Cardiac muscle cell (in vitro differentiated cells and primary cell): ENCODE measurements around the gene DNLZ. TPM values are rescaled to one million over a fixed set of nuclear protein-coding genes. Genes with fewer than 3 reads are reported as not detected.

Source experiments
- DNase-seq, 2 donors: peaks; one replicate each; pipeline versions ENCODE4 v3.0.0 to v3.0.0-alpha.2; 2010 to 2017; ENCODE audit warnings: low read depth in 1 of 2, low spot score in 1 of 2
- H3K27ac ChIP-seq: fragments of 200-600 bp; sonication (generic); 2 replicates; pipeline ENCODE4 v1.5.1; 2016
- H3K27me3 ChIP-seq: fragments of 200-600 bp; sonication (generic); 2 replicates; pipeline ENCODE4 v1.6.0; 2016; ENCODE audit warnings: control low read depth
- H3K36me3 ChIP-seq: fragments of 200-600 bp; sonication (generic); 2 replicates; pipeline ENCODE4 v1.5.1; 2016; ENCODE audit warnings: control low read depth
- H3K4me1 ChIP-seq: fragments of 200-600 bp; sonication (generic); 2 replicates; pipeline ENCODE4 v1.8.1; 2017; ENCODE audit warnings: low read depth, mild to moderate bottlenecking, mixed run types
- H3K4me3 ChIP-seq: fragments of 200-600 bp; sonication (generic); 2 replicates; pipeline ENCODE4 v1.5.1; 2016; ENCODE audit warnings: mild to moderate bottlenecking
- H3K9me3 ChIP-seq: fragments of 200-600 bp; sonication (generic); 2 replicates; pipeline ENCODE4 v1.5.1; 2017; ENCODE audit warnings: low read depth, mild to moderate bottlenecking, control low read depth
- CTCF ChIP-seq: IDR thresholded peaks from 2 replicates; pipeline ENCODE4 v1.5.1; 2012; ENCODE audit warnings: low read depth, mild to moderate bottlenecking, low read length
- polyA plus RNA-seq: library from polyadenylated mRNA; unstranded; fragments of >200 nt; fragmentation: Nextera tagmentation; extraction: Ambion mirVana; gene quantifications from 2 replicates; pipeline ENCODE4 v1.2.1, GENCODE V29; 2016
- total RNA-seq: library from RNA; depleted of rRNA; stranded (reverse); fragments of >200 nt; gene quantifications from 2 replicates; pipeline ENCODE4 v1.2.3, GENCODE V29; 2016

The DNLZ gene
- total and polyA plus RNA-seq, 2 experiments from 2014 or later: 28.0 to 48.2 TPM

GRCh38 chr9:136318776-136319241 is 44.7 kb downstream of the DNLZ start:
- no peaks in the 10 kb centered on the region for H3K4me1 ChIP-seq
- H3K4me3 ChIP-seq: no peak overlapping the region
- H3K9me3 ChIP-seq: no peaks in the 10 kb centered on the region
- H3K27me3 ChIP-seq: no peaks in the 10 kb centered on the region
- no peak for DNase-seq
- no peaks in the 10 kb centered on the region for H3K36me3 ChIP-seq
- TF ChIP-seq CTCF: no peak
- H3K27ac ChIP-seq: no peak overlapping the region

- Histone ChIP-seq H3K9me3 (no peaks in the 10 kb centered on the region), H3K36me3 (no peaks in the 10 kb centered on the region), H3K27me3 (no peaks in the 10 kb centered on the region), H3K4me1 (no peaks in the 10 kb centered on the region), H3K4me3 (no peak overlapping the region), H3K27ac (no peak overlapping the region)
- TF ChIP-seq CTCF: no peak
- DNase-seq: no peak
Observed at GRCh38 chr9:136318111-136318775, 45.3 kb downstream of the DNLZ start.

GRCh38 chr9:136317695-136318094 is 45.8 kb downstream of the DNLZ start:
- Histone ChIP-seq H3K27me3 (no peaks in the 10 kb centered on the region), H3K4me3 (no peak overlapping the region), H3K4me1 (no peaks in the 10 kb centered on the region), H3K9me3 (no peaks in the 10 kb centered on the region), H3K27ac (no peak overlapping the region), H3K36me3 (no peaks in the 10 kb centered on the region)
- no peak for DNase-seq
- TF ChIP-seq CTCF: no peak

- H3K27ac ChIP-seq: no peak overlapping the region
- no peaks in the 10 kb centered on the region for H3K27me3 ChIP-seq
- no peaks in the 10 kb centered on the region for H3K36me3 ChIP-seq
- TF ChIP-seq CTCF: no peak
- H3K9me3 ChIP-seq: no peaks in the 10 kb centered on the region
- no peak for DNase-seq
- no peaks in the 10 kb centered on the region for H3K4me1 ChIP-seq
- no peak overlapping the region for H3K4me3 ChIP-seq
Observed at GRCh38 chr9:136316896-136317676, 46.5 kb downstream of the DNLZ start.

GRCh38 chr9:136316271-136316751 is 47.2 kb downstream of the DNLZ start:
- H3K4me3 ChIP-seq: no peak overlapping the region
- DNase-seq: no peak
- H3K27me3 ChIP-seq: no peaks in the 10 kb centered on the region
- no peaks in the 10 kb centered on the region for H3K36me3 ChIP-seq
- TF ChIP-seq CTCF: no peak
- H3K4me1 ChIP-seq: no peaks in the 10 kb centered on the region
- no peak overlapping the region for H3K27ac ChIP-seq
- H3K9me3 ChIP-seq: no peaks in the 10 kb centered on the region
